Measurements from ENCODE around the gene TEX30.

GRCh38 chr13:102724923-102725322 lies 48.7 kb downstream of the TEX30 start:
- TF ChIP-seq EP300 (IDR thresholded peaks at IDR 0.05) (no peak), CTCF (IDR thresholded peaks at IDR 0.05) (no peak), POLR2A (IDR thresholded peaks at IDR 0.05) (no peak)
